B cell (primary cell): Measurements from ENCODE around the gene PARVG. TPM values are rescaled to one million over a fixed set of nuclear protein-coding genes. Genes with fewer than 3 reads are reported as not detected.

ENCODE experiments used
- ATAC-seq: fragments of 200-7000 bp; cut with Tn5 transposase; one replicate; pipeline ENCODE4 v1.10.0; 2021; ENCODE audit warnings: low read depth, mild to moderate bottlenecking, moderate number of reproducible peaks, moderate library complexity
- CTCF ChIA-PET: fragments of 350-600 bp; sonication (Branson Sonifier 250); formaldehyde crosslinking; loops from one replicate; lab custom pipeline; 2021; ENCODE audit warnings: antibody characterized with exemption, inconsistent platforms; lab: Charles Lee
- POLR2A ChIA-PET: fragments of 350-600 bp; sonication (Branson Sonifier 250); formaldehyde crosslinking; loops from one replicate; lab custom pipeline; 2021; ENCODE audit warnings: antibody characterized with exemption; lab: Charles Lee
- DNase-seq: peaks from one replicate; pipeline ENCODE4 v3.0.0; 2013
- H2AFZ ChIP-seq: 2 replicates; pipeline ENCODE4 v1.6.1; 2012; ENCODE audit warnings: mild to moderate bottlenecking, low read depth, low read length; ENCODE audit not compliant: insufficient read depth, poor library complexity, severe bottlenecking
- H3K27ac ChIP-seq, 2 donors: 1 replicate in 1 of 2; 2 replicates in 1 of 2; pipeline ENCODE4 v1.5.1; 2012 to 2013; ENCODE audit warnings: low read length in 2 of 2, mild to moderate bottlenecking in 2 of 2, moderate library complexity in 1 of 2
- H3K27me3 ChIP-seq, 4 experiments: fragments of 200-600 bp in 1 of 4; sonication (generic) in 1 of 4; replicated peaks in 1 of 4; 1 replicate in 2 of 4; 2 replicates in 2 of 4; pipeline versions ENCODE4 v1.6.1 to v1.7.0; 2013 to 2016; ENCODE audit warnings: low read length in 3 of 4, mild to moderate bottlenecking in 2 of 4, mixed read lengths in 1 of 4, moderate library complexity in 1 of 4; ENCODE audit not compliant: insufficient read depth in 4 of 4, control insufficient read depth in 3 of 4; ENCODE audit errors: control extremely low read depth in 1 of 4
- H3K36me3 ChIP-seq, 2 experiments: replicated peaks in 1 of 2; 1 replicate in 1 of 2; 2 replicates in 1 of 2; pipeline versions ENCODE4 v1.6.1 to v1.7.1; 2013; ENCODE audit warnings: low read length in 1 of 2; ENCODE audit not compliant: insufficient read depth in 2 of 2, control insufficient read depth in 1 of 2; ENCODE audit errors: control extremely low read depth in 1 of 2, extremely low read depth in 1 of 2
- H3K4me1 ChIP-seq, 2 donors: fragments of 200-600 bp in 1 of 2; sonication (generic) in 1 of 2; 1 replicate in 1 of 2; 2 replicates in 1 of 2; pipeline versions ENCODE4 v1.5.1 to v1.6.1; 2013 to 2017; ENCODE audit warnings: low read length in 2 of 2; ENCODE audit not compliant: control insufficient read depth in 2 of 2, insufficient read depth in 2 of 2
- H3K4me2 ChIP-seq: replicated peaks from 2 replicates; pipeline ENCODE3; 2012; ENCODE audit warnings: mild to moderate bottlenecking, low read depth, low read length; ENCODE audit not compliant: poor library complexity, severe bottlenecking
- H3K4me3 ChIP-seq, 5 experiments: fragments of 200-600 bp in 1 of 5; sonication (generic) in 1 of 5; 1 replicate in 3 of 5; 2 replicates in 2 of 5; pipeline versions ENCODE4 v1.5.1 to v1.7.0; 2011 to 2016; ENCODE audit warnings: low read length in 4 of 5, mild to moderate bottlenecking in 4 of 5, low read depth in 2 of 5, control low read depth in 1 of 5, moderate library complexity in 1 of 5; ENCODE audit not compliant: insufficient read depth in 1 of 5; ENCODE audit errors: control extremely low read depth in 1 of 5, extremely low read depth in 1 of 5
- H3K79me2 ChIP-seq: fragments of 200-600 bp; sonication (generic); one replicate; pipeline ENCODE4 v1.6.0; 2016; ENCODE audit warnings: low read length; ENCODE audit not compliant: control insufficient read depth, insufficient read depth
- H3K9ac ChIP-seq: fragments of 200-600 bp; sonication (generic); 2 replicates; pipeline ENCODE4 v1.6.1; 2017; ENCODE audit warnings: mild to moderate bottlenecking, low read length, moderate library complexity
- H3K9me3 ChIP-seq, 3 donors: one replicate each; pipeline versions ENCODE4 v1.6.1 to v1.7.1; 2013; ENCODE audit warnings: low read length in 2 of 3; ENCODE audit not compliant: control insufficient read depth in 2 of 3, insufficient read depth in 1 of 3; ENCODE audit errors: control extremely low read depth in 1 of 3
- H4K20me1 ChIP-seq: 2 replicates; pipeline ENCODE4 v1.6.0; 2012; ENCODE audit warnings: mild to moderate bottlenecking, low read length; ENCODE audit not compliant: insufficient read depth, control insufficient read depth, poor library complexity, severe bottlenecking
- H3K27ac Mint-ChIP-seq: one replicate; pipeline ENCODE4 v1.8.0; 2021; ENCODE audit warnings: mixed read lengths
- H3K27me3 Mint-ChIP-seq: one replicate; pipeline ENCODE4 v1.8.0; 2021; ENCODE audit warnings: mixed read lengths
- H3K4me1 Mint-ChIP-seq: one replicate; pipeline ENCODE4 v1.8.0; 2021; ENCODE audit warnings: mixed read lengths
- H3K4me3 Mint-ChIP-seq: one replicate; pipeline ENCODE4 v1.8.0; 2021; ENCODE audit warnings: mixed read lengths
- H3K9me3 Mint-ChIP-seq: one replicate; pipeline ENCODE4 v1.8.0; 2022; ENCODE audit warnings: mixed read lengths; ENCODE audit not compliant: insufficient read depth
- CTCF ChIP-seq: fragments of 200-600 bp; IDR thresholded peaks from one replicate; pipeline ENCODE4 v1.8.0; 2022; ENCODE audit warnings: antibody characterized with exemption, mild to moderate bottlenecking
- EZH2 ChIP-seq: IDR thresholded peaks from 2 replicates; pipeline ENCODE4 v1.6.1; 2012; ENCODE audit warnings: borderline replicate concordance, low read depth, mild to moderate bottlenecking, moderate library complexity, low read length; ENCODE audit not compliant: insufficient read depth, poor library complexity, severe bottlenecking
- WGBS: methylation state at CpG from one replicate; pipeline ENCODE4 v1.1.5; 2013; ENCODE audit warnings: missing lambda C conversion rate; ENCODE audit not compliant: insufficient coverage; 5-methylcytosine and 5-hydroxymethylcytosine counted together
- intact Hi-C: fragments of 100-400 bp; cut with micrococcal nuclease; formaldehyde crosslinking; loops from one replicate; pipeline ENCODE4 v1.10.0; 2022
- polyA plus RNA-seq: library from polyadenylated mRNA; depleted of rRNA; stranded (reverse); fragments of >200 nt; gene quantifications from 2 replicates; pipeline ENCODE4 v1.2.3, GENCODE V29; 2012
- total RNA-seq, 2 donors: library from RNA; stranded (reverse); fragments of 120-200 nt in 1 of 2; gene quantifications; 1 replicate in 1 of 2; 2 replicates in 1 of 2; pipeline versions ENCODE4 v1.2.3 to v1.2.4, GENCODE V29; 2013 to 2022

PARVG gene
- total and polyA plus RNA-seq, 2 donors (not counting 1 experiment from before 2014, with no cell fraction given), result 247 to 698 TPM

GRCh38 chr22:44131989-44132685 lies 48.6 kb upstream of the PARVG start:
- H3K9ac ChIP-seq, result no peak overlapping the region
- no peak overlapping the region for H2AFZ ChIP-seq
- Mint-ChIP-seq H3K4me1 (peaks cover 7% of the 10 kb centered on the region), H3K27me3 (no peaks in the 10 kb centered on the region), H3K9me3 (peaks cover 2% of the 10 kb centered on the region), H3K27ac (no peak overlapping the region), H3K4me3 (no peak overlapping the region)
- H3K79me2 ChIP-seq, result no peaks in the 10 kb centered on the region
- DNase-seq (no peak), ATAC-seq (no peak)
- POLR2A ChIA-PET, result no interaction called here
- H3K4me2 ChIP-seq, result no peak overlapping the region
- WGBS, result 92% methylated on average over 9 of the region's 13 CpGs
- CTCF ChIA-PET, result no interaction called here
- H3K4me1 ChIP-seq, result no peaks in the 10 kb centered on the region
- peaks cover 5% of the 10 kb centered on the region for H4K20me1 ChIP-seq
- intact Hi-C loops, result no loop called here
- no peak overlapping the region for H3K27ac ChIP-seq
- H3K9me3 ChIP-seq, result peaks cover 0 to 12% (median 5%) of the 10 kb centered on the region in 3 donors
- no peaks in the 10 kb centered on the region for H3K27me3 ChIP-seq
- no peak for TF ChIP-seq EZH2
- no peak for TF ChIP-seq CTCF
- H3K4me3 ChIP-seq, result no peak overlapping the region
- peaks cover 0 to 61% of the 10 kb centered on the region in 2 experiments for H3K36me3 ChIP-seq

- H3K27ac Mint-ChIP-seq, result no peak overlapping the region
- Histone ChIP-seq H3K9me3 (peaks cover 0 to 18% (median 7%) of the 10 kb centered on the region in 3 donors), H3K9ac (no peak overlapping the region), H3K27ac (no peak overlapping the region), H3K36me3 (peaks cover 0 to 67% of the 10 kb centered on the region in 2 experiments), H3K27me3 (no peaks in the 10 kb centered on the region), H3K4me3 (no peak overlapping the region), H3K79me2 (no peaks in the 10 kb centered on the region), H3K4me1 (no peaks in the 10 kb centered on the region), H2AFZ (no peak overlapping the region), H4K20me1 (peaks cover 5% of the 10 kb centered on the region), H3K4me2 (no peak overlapping the region)
- DNase-seq (no peak), ATAC-seq (no peak)
- CTCF ChIA-PET, result no interaction called here
- no peaks in the 10 kb centered on the region for H3K9me3 Mint-ChIP-seq
- H3K4me1 Mint-ChIP-seq, result peaks cover 3% of the 10 kb centered on the region
- no peaks in the 10 kb centered on the region for H3K27me3 Mint-ChIP-seq
- TF ChIP-seq EZH2, result no peak
- no peak for TF ChIP-seq CTCF
- H3K4me3 Mint-ChIP-seq, result no peak overlapping the region
- intact Hi-C loops, result no loop called here
- POLR2A ChIA-PET, result no interaction called here
- WGBS, result 92% methylated on average over 12 of the region's 12 CpGs
Observed at GRCh38 chr22:44132724-44133123, 48.0 kb upstream of the PARVG start.
